CD4-positive, alpha-beta T cell treated with Interleukin-10 for 1 hour (primary cell): ENCODE data around the gene HTR3A.
"Not testable (repeated sequence)": the region's sequence is repeated elsewhere in the genome, so short reads cannot be mapped to it uniquely, and the experiment has no call there.

Experiments used
- DNase-seq: peaks from one replicate; pipeline ENCODE4 v3.0.0-alpha.2; 2020

HTR3A gene

DNA sequence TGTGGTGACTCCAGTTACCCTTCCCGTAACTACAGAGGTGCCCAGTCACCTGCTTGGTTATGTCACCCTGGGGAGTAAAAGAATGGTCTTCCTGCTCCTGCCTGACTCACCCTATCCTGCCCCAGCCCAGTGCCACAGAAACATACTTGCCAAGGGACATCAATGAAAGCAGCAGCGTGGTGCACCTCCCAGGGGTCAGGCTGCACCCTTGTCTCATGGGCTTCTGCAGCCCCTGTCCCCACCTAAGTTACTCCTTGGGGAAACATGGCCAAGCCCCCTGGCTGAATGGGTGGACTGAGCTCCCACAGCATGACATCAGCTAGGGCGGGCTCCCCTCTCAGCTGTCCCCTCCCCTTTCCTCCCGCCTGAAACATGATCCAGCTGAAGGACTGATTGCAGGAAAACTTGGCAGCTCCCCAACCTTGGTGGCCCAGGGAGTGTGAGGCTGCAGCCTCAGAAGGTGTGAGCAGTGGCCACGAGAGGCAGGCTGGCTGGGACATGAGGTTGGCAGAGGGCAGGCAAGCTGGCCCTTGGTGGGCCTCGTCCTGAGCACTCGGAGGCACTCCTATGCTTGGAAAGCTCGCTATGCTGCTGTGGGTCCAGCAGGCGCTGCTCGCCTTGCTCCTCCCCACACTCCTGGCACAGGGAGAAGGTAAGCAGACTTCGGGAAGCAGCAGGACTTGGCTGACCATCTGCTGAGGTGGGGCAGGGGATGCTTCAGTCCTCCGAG lies at the start of gene HTR3A:
Gene HTR3A, plus strand, starts transcription at position 368 of the 730 bp plus-strand sequence. Its CDS starts 218 bp downstream, at position 586.
- DNase-seq = no peak

DNA sequence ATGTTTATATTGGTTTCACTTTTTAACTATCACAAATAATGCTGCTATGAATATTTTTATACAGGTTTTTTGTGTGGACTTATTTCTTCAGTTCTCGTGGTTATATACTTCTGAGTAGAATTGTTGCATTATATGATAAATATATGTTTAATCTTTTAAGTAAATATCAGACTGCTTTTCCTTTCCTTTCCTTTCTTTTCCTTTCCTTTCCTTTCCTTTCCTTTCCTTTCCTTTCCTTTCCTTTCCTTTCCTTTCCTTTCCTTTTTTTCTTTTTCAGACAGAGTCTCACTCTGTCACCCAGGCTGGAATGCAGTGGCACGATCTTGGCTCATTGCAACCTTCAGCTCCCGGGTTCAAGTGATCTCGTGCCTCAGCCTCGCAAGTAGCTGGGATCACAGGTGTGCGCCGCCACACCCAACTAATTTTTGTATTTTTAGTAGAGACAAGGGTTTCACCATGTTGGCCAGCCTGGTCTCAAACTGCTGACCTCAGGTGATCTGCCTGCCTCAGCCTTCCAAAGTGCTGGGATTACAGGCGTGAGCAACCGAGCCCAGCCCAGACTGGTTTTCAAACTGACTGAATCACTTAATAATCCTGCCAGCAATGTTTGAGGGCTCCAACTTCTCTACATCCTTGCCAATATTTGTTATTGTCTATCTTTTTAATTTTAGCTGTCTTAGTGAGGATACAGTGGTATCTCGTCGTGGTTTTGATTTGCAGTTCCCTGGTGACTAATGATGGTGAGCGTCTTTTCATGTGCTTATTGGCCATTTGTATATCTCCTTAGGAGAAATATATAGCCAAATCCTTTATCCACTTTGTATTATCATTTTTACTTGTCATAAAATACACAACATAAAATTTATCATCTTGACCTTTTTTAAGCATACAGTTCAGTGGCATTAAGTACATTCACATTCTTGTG lies 48.4 kb upstream of the HTR3A start:
- no peak for DNase-seq

DNA sequence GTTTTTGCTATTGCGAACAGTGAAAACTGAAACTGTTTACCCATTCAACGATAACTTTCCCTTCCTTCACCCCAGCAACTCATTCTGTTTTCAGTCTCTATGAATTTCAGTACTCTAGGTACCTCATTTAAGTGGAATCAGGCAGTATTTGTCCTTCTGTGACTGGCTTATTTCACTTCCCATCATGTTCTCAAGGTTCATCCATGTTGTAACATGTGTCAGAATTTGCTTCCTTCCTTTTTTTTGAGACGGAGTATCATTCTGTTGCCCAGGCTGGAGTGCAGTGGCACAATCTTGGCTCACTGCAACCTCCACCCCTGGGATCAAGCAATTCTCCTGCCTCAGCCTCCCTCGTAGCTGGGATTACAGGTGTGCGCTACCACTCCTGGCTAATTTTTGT lies 46.6 kb upstream of the HTR3A start:
- DNase-seq = no peak

- no peak for DNase-seq
Measured at GRCh38 chr11:113932788-113933187, 42.1 kb upstream of the HTR3A start.

DNA sequence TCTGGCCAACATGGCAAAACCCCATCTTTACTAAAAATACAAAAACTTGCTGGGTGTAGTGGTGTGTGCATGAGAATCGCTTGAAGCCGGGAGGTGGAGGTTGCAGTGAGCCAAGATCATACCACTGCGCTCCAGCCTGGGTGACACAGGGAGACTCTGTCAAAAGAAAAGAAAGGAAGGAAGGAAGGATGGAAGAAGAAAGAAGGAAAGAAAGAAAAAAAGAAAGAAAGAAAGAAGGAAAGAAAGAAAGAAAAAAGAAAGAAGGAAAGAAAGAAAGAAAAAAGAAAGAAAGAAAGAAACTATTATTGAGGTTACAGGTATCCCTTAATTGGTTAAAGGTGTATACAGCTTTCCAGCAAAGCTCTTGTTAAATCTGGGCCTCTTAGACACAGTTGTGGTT lies 40.7 kb upstream of the HTR3A start:
- DNase-seq = not testable (repeated sequence)

DNA sequence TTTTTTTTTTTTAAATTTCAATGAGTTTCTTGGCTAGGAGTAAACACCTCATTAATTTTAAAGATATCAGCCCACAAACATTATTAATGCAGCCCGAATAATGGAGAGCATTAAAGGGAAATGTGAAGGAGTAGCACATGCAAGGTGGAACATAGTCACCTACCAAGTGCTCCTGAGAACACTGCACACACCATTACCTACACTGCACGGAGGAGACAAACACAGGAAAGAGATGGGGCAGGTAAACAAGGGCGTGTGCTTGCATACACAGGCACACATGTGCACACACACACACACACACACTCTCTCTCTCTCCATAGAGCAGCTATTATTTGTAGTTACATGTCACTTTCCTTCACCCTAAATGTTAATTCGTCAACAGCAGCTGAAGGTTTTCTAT lies 40.1 kb upstream of the HTR3A start:
- DNase-seq = no peak

GRCh38 chr11:113935858-113936257 lies 39.0 kb upstream of the HTR3A start:
- no peak for DNase-seq

- no peak for DNase-seq
Measured at GRCh38 chr11:113937918-113938317, 37.0 kb upstream of the HTR3A start.

DNA sequence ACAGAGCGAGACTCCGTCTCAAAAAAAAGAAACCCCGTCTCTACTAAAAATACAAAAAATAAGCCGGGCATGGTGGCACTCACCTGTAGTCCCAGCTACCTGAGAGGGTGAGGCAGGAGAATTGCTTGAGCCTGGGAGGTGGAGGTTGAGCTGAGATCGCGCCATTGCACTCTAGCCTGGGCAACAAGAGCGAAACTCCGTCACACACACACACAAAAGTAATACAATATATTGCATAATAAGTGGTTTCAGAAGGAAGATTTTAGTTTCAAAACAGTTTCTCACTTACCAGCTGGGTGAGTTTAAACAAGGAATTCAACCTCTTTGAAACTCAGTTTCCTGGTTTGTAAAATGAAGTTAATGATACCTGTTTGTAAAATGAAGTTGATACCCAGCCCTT lies 32.7 kb upstream of the HTR3A start:
- no peak for DNase-seq

DNA sequence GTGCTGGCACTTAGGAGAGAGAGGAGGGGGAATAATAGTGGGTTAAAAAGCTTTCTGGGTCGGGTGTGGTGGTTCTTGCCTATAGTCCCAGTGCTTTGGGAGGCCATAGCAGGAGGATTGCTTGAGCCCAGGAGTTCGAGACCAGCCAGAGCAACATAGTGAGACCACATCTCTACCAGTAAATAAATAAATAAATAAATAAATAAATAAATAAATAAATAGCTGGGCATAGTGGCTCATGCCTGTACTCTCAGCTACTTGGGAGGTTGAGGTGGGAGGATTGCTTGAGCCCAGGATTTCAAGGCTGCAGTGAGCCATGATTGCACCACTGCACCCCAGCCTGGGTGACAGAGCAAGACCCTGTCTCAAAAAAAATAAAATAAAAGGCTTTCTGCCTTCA lies 28.7 kb upstream of the HTR3A start:
- not testable (repeated sequence) for DNase-seq

DNA sequence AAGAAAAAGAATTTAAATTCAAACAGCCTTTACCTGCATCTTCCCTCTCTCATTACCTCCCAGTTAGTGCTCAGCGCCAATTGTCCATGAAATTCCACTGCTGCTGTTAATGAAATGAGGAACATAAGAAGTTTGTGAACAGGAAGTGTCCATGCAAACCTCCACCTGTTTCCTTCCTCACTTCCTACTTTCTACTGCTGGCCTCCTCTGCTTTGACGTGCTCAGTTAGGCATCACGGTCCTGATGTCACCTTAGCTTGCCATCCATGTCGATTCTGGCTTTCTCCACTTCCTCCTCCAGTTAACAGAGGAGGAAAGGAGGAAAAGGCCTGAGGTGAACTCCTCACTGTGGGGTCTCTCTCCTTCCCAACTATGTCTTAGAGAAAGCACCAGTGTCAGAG lies 26.9 kb upstream of the HTR3A start:
- no peak for DNase-seq

DNA sequence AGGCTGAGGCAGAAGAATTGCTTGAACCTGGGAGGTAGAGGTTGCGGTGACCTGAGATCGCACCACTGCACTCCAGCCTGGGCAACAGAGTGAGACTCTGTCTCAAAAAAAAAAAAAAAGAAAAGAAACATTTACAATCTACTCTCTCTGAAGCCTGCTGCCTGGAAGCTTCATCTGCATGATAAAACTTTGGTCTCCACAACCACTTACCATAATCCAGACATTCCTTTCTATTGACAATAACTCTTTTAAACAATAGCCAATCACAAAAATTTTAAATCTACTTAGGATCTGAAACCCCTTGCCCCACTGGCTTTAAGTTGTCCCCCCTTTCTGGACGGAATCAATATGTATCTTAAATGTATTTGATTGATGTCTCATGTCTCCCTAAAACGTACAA lies 25.0 kb upstream of the HTR3A start:
- no peak for DNase-seq

DNA sequence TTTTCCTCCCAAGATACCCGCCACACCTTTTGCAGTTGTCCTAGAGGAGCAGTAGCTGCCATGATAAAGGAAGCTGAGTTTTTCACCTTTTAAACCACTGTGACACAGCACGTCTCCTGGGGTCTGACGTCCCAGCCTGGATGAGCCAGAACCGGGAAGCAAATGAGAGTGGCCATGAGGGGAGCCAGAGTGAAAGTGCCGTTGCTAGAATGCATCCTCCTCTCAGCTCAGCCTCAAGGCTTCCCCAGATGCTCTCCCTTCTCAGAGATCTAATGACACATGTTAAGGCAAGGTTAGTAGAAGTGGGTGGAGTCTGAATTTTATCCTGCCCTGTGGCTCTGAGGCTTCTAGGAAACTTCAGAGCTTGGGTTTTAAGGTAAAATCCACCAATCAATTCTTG lies 23.4 kb upstream of the HTR3A start:
- no peak for DNase-seq

DNA sequence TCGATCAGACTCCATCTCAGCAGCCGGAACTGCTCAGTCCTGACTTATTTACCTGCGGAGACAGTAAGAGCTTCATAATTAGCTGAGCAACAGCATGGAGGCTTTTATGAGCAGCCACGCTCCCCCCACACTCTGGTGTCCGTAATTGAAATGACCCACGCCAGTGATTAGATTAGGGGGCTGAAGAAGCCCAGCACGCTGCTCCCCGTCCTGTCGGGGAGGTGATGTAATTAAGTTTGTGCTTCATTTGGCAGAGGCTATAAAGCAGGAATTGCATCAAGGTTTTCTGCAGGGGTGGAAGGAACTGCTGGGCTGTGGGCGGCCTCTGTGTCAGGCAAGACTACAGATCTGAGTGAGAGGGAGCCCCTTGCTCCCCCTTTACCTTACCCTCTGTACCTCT lies 22.8 kb upstream of the HTR3A start:
- DNase-seq = no peak

- no peak for DNase-seq
Measured at GRCh38 chr11:113952588-113952987, 22.3 kb upstream of the HTR3A start.

GRCh38 chr11:113954235-113954634 lies 20.7 kb upstream of the HTR3A start:
- DNase-seq = no peak

GRCh38 chr11:113956986-113957385 lies 17.9 kb upstream of the HTR3A start:
- no peak for DNase-seq

DNA sequence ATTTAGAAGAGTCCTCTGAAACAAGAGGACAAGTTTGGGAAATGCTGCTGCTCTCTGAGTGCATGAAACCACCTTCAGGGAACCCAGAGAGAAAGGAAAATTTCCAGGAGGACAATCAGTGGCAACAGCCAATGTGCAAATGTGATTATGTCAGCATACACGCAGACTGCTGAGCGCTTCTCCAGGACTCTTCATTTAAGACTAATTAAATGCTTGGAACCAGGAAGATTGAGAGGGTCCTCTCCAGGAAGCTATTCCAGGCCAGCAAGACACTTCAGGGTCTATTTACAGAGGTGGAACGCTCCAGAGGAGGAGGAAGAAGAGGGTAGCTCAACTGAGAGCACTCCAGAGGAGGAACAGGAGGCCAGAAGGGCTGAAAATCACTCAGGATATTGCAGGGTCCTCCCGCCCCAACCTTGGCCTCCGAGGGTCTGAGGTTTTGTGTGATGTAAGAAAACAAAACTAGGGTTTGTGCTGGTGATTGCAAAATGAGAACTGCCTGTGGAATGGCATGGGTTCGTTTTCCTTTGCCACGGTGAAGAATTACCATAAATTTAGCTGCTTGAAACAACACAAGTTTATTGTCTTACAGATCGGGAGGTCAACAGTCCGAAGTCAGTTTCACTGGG lies 14.1 kb upstream of the HTR3A start:
- no peak for DNase-seq

DNA sequence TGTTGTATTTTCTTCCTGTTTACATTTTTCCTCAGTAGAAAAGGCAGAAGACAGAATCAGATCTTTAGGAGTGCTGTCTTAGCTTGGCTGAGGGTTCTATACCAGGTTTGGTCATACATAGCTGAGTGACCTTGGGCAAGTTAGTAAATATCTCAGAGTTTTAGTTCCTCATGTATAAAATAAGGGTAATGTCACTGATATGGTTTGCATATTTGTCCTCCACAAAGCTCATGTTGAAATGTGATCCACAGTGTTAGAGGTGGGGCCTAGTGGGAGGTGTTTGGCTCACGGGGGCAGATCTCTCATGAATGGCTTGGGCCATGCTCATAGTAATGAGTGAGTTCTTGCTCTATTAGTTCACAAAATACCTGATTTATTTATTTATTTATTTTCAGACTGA lies 7.5 kb upstream of the HTR3A start:
- no peak for DNase-seq

- DNase-seq = no peak
Measured at GRCh38 chr11:113971506-113972195, 3.3 kb upstream of the HTR3A start.

GRCh38 chr11:113977071-113977490 lies 2.2 kb downstream of the HTR3A start:
- DNase-seq = no peak

- DNase-seq = no peak
Measured at GRCh38 chr11:113977701-113978100, 2.8 kb downstream of the HTR3A start.

GRCh38 chr11:113979431-113979830 lies 4.5 kb downstream of the HTR3A start:
- no peak for DNase-seq
